HG03457 (cell line): ENCODE results near the gene MAGI2.

Experiments used
- ATAC-seq: cut with Tn5 transposase; IDR thresholded peaks from one replicate; pipeline ENCODE4 v1.9.1; 2021; ENCODE audit warnings: moderate number of reproducible peaks; ENCODE audit not compliant: unreplicated experiment

Gene MAGI2

DNA sequence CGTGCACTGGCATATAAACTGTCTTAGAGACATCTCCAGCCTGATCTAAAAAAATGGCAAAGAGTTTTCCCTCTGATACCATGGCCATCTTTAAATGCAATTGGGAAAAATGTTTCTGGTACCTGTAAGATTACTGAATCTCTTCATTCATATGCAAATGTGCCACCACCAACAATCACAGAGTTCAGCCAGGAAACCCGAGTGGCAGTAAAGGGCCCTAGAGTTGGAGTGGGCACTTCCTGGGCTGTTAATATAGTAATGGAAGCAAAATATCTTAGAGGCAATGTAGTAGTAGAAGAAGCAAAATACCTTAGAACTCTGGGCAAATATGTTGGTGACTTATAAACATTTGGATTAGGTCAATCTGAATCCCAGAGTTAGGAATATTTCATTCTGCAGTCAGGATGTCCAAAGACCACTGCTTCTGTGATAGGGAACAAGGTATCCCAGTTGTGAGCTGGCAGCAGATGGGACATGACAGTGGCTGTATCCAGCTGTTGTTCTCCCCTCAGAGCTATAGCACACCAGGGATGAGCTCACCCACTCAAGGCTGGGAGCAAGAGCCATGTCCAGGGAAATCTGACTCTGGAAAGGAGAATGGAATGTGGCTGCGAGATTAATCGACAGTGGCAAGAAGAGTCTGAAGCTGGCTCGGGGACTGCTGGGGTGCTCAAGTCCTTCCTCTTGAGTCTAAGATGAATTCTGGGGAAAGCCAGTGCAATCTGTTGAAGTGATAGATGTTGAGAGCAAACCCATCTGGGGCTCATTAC, 1322.8 kb downstream of the MAGI2 start:
- ATAC-seq, result no peak

DNA sequence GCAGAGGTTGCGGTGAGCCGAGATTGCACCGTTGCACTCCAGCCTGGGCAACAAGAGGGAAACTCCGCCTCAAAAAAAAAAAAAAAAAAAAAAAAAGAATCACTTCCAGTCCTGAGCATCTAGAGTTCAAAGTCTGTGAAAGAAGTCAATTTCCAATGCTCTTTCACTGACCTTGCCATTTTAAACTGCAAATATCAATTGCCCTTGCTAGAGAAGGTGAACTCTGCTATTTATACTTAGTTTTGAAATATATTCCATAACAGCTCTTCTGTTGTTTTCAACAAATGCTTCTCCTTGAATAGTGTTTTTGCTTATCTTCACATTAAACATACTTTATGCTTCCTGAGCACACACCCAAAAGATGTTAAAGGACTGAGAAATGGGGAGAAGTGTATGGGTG, 1323.6 kb downstream of the MAGI2 start:
- ATAC-seq, result no peak

DNA sequence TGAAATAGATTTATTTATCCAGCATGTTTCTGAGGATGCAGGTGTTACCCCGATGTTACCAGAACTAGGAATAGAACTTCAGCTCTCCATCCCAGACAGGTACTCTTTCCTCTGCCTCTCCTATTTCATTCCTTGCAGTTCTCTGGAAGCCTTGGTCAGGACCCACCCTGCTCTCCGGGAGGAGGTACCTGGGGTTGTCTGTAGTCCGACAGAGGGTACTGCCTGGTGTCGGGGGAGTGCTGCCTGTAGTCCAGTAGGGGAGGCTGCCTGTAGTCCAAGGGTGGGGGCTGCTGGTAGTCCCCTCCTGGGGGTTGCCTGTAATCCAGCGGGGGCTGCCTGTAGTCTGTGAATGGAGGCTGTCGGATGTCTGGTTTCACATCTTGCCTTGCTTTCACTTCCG, 1326.5 kb downstream of the MAGI2 start:
- ATAC-seq, result no peak

DNA sequence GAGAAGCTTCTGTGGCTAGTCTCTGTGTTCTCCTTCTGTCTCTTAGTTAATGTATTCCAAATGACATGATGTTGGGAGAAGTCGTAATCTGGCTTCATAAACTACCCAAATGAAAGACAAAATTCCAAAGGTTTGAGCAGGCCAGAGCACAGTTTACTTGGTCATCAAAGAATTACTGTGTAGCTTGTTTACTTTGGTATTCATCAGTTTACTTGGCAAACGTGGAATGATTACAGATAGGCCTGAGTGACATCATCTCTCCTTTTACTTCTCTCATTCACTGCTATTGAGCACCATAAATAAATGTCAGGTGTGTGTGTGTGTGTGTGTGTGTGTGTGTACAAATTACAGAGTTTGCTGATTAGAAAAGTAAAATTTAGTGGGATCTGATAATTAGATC, 1327.6 kb downstream of the MAGI2 start:
- no peak for ATAC-seq

DNA sequence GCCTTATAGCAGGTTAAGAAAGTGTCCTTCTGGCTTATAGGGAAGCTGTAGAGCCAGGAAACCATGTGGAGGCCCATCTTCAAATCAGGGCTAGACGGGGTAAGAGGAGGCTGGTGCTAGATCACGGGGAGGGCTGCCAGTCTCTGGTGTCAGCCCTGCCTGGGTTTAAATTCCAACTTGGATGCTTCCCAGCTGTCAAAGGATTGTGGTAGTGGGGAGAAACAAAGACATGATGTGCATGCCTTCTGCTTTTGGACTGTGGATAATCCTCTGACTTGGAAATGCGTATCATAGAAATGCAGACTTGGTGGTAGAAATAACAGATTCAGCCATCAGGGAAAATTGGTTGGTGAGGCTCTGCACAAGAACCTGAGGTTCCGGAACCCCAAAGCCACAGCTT, 1329.3 kb downstream of the MAGI2 start:
- ATAC-seq, result no peak

DNA sequence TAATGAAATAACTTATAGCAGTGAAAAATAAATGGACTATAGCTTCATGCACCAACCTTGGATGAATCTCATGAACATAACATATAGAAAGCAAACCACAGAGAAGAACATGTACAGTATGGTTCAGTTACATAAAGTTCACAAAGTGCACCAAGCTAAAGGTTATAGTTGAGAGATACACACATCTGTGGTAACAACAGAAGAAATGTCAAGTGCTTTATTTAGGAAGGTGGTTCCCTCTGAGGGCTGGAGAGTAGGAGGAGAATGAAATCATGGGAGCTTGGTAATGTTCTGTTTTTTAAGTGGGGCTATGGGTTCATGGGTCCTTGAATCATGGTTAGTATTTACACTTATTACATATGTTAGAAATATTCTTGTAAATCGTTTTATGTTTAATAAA, 1331.6 kb downstream of the MAGI2 start:
- ATAC-seq, result no peak

DNA sequence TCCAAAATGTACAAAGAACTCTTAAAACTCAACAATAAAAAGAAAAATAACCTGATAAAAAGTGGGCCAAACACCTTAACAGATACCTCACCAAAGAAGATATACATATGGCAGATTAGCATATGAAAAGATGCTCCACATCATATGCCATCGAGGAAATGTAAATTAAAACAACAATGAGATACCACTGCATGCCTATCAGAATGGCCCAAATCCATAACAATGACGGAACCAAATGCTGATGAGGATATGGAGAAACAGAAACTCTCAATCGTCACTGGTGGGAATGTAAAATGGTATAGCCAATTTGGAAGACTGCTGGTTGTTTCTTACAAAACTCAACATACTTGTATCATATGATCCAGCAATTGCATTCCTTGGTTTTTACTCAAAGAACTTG, 1335.0 kb downstream of the MAGI2 start:
- ATAC-seq, result no peak

DNA sequence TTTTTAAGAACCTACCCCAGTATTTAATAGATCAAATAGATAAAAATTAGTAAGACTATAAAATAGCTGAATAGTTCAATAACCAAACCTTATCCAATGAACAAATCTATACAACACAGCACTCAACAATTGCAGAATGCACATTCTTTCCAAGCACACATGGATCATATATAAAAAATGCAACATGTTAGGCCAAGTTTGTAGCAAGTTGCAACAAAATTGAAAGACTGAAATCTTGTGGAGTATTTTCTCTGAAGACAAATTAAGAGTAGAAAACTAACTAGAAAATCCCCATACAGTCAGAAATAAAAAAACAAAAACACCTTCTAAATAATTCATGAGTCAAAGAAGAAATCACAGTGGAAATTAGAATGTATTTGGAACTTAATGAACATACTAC, 1337.6 kb downstream of the MAGI2 start:
- ATAC-seq, result no peak

DNA sequence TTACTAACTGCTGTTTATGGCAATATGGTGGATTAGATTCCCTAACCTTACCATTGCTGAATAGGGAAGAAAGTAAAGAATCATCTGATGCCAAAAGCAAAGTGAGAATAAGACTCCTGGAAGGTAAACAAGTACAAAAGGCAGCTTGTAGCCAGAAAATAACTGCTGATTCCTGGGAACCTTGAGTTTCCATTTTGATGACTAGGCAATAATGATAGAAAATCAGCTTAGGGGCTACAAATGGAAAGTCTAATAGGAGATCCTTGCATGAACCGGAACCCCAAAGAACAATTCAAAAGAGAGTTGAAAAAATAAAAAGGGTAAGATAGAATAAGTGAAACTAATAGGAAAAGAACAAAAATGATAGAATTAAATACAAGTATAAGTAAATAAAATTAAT, 1338.5 kb downstream of the MAGI2 start:
- no peak for ATAC-seq

DNA sequence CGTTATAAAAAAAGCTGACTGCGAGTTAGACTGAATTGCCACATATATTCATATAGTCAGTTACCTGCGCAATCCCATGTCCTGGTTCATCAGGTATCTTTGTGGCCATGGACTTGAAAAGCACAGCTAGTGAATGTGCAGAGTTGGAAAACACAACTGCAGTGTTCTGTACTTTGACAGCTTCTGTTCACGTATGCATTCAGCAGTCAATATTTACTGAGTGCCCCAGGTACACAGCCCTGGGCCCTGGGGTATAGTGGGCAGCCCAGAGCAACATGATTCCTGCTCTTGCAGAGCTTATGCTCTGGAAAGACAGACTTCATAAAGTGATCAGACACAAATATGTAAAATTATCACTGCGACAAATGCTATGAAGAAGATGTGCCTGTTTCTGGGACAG, 1341.0 kb downstream of the MAGI2 start:
- no peak for ATAC-seq

DNA sequence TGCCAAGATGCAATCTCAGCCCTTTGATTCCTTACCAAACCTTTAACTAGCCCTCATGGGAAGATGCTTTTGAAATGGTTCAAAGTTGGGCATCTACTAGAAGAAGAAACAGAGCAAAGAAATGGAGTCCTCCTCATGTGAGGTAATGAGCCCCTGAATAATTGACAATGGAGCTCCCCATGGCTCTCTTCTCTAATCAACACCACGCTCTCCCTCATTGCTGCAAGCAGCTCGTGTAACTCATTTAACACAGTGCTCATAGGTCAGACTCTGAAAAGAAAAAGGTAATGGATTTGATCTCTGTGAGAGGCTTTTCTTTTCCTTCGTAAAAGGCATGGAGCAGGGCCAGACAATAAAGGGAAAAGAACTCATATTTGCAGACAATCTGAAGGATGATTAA, 1342.1 kb downstream of the MAGI2 start:
- ATAC-seq, result no peak

DNA sequence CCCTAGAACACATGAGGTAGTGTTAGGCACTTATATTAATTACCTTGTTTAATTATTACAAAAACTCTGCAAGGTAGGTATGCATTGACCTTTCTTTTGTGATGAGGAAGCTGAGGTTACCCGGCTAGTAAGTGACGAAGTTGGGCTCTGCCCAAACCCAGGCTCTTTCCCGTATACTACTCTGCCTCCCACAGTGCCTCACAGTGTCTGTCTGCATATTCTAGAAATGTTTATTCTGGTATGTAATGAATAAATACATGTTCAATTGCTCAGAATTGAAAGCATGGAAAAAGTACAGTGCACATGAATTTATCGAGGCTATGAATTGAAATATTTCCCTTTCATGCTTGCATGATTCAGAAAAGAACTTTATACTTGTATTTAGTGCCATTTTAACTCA, 1350.0 kb downstream of the MAGI2 start:
- ATAC-seq, result no peak

DNA sequence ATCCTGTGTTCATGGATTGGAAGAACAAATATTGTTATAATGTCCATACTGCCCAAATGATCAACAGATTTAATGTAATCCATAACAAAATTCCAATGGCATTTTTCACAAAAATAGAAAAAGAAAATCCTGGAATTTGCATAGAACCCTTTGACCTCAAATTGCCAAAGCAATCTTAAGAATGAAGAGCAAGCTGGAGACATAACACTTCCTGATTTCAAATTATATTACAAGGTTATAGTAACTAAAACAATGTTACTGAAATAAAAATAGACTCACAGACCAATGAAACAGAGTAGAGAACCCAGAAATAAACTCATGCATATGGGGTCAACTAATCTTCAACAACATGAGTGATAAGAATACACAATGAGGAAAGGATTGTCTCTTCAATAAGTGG, 1352.4 kb downstream of the MAGI2 start:
- no peak for ATAC-seq

DNA sequence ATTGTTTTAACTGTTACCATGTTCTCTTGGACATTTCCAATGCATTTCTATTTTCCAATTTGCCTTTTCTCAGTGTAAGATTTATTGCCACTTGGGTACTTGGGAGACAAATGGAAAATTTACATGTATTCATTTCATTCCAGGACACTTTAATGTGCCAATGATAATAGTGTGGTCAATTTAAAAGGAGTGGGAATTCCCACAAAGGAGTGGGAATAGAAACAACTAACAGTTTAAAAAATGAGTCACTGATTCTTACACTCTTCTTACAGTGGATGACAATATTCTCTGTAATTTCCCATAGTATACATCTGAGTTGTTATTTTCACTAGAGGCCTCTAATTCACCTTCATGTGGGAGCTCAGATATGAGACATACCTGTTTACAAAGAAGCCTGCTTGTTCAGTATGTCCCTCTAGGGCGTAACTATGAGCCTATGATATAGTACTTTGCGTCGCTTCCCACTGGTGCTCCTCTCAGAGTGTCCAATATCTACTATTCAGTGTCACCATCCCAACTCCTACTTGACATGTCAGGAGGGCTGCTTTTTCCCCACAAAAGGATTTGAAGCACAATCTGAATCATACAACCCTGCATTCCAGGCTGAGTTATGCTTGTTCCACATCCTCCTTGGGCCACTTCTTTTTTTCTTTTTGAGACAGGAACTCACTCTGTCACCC, 1353.6 kb downstream of the MAGI2 start:
- no peak for ATAC-seq

DNA sequence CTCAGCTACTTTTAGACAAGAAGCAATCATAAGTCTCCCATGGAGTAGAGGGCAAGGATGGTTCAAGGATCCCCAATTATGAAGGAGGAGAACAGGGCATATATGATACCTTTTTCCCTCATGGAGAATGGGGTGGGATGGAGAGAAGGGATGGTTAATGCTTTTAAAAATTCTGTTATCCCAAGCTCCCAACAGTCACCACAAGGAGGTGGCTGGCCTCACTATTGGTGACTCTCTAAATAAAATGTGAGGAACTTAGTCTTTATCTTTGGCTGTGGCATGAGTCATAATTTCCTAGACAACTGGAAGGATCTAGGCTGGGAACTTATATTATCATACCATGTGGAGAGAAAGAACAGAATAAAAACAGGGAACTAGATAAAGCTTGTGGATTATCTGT, 1357.9 kb downstream of the MAGI2 start:
- no peak for ATAC-seq

DNA sequence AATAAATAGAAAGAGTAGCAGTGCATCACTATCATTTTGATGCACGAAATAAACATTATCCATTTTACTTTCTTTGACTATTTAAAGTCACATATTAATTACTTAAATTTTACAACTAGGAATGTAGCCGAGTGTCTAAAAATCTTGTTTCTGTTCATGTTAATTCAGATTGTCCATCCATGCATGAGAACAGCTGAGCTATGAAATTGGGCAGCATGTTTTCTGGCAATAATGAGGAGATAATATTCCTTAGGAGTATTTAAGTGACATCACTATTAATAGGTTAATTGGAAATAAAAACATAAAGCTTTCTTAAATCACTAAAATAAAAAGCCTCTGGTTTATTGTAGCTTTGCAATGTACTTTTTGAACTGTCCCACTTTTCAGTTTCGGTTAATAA, 1361.1 kb downstream of the MAGI2 start:
- ATAC-seq, result no peak

DNA sequence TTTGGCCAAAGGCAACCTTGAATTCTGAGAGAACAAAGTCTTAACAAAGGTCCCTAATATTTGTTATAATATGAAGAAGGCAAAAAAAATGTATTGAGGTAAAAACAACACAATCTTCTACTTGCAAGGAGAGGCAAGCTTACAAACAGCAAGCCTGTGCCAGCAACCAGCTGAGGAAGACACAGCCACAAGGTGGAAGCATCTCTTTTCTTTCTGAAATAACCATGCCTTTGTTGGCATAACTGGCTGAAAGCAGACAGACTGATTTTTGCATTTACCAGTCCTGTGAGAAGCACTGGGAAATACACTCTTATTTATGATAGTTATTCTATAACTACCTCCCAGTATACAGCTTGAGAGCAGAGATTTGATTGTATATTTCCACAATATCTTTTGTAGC, 1362.9 kb downstream of the MAGI2 start:
- no peak for ATAC-seq

DNA sequence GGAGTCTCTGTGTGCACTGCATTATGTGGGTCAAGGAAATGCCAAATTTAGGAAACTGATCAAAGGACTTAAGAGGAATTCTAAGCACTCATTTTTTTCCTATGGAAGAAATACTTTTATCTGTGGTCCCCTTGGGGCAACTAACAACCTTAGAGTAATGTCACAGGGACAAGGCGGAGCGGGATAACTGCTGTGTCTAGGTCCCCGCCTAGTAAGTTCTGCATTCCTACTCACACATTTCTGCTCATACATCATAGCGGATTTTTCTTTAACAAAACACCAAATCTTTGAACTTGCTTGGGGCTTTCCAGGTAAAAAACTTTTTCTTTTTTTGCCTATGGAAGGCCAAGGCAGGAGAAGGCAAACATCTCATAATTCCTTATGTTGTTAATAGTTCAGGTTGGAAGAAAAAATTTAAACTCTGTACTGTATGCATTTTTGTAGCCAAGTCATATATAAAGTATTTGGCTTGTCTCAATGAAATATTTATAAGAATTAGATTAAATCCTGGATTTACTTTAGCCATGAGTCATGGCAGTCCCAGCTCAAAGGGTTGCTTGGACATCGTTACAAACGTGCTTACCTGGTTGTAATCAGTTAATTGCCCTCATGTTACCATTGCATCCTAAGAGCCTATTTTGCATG, 1369.9 kb downstream of the MAGI2 start:
- ATAC-seq, result no peak

DNA sequence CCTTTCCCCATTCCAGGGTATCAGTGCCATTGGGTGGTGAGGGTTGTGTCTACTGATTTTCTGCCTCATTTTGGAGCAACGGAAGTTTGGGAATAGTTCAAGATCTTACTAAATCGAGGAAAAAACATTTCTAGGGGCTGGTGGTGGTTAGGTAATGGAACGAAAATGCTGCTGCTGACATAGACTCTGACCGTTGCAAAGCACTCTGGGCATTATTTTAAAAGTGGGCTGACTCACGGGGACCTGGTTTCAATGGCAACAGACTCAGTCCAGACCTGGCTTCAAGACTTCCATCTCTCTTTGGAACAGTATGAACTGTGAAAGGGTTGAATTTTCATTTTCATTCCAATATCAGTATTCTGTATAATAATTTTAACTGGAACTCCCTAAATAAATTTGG, 1370.9 kb downstream of the MAGI2 start:
- no peak for ATAC-seq

DNA sequence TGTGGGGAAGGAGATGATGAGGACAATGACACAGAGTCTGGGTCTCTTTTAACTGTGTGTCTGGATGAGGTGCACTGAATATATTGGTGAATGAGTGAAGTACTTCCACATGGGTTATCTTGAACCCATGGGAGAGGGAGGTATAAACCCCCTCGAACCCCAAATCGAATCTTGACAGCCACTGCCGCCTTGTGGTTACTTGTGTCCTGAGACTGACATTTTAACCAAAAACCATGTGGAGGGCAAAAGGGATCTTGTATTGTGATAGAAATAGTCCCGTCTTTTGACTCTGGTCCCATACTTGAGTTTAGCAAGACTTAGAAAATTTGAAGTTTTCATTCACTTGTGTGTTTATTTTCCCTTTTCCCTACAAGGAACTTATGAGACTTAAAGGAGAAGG, 1371.6 kb downstream of the MAGI2 start:
- no peak for ATAC-seq

DNA sequence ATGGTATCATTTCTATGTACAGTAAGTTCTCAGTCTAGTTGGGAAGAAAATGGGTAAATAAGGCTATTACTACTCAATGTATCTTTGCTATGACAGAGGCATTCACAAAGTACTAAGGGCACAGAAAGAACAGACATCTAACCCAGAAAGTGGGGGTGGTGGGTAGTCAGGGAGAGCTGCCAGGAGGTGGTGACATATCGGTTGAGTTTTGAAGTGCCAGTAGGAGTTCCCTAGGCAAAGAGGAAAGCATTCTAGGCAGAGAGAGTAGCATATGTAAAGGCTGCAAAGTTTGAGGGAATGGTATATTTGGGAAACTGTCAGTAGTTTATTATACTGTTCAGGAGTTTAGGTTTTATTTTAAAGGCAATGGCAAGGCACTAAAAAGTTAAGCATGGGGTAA, 1372.1 kb downstream of the MAGI2 start:
- ATAC-seq, result no peak

DNA sequence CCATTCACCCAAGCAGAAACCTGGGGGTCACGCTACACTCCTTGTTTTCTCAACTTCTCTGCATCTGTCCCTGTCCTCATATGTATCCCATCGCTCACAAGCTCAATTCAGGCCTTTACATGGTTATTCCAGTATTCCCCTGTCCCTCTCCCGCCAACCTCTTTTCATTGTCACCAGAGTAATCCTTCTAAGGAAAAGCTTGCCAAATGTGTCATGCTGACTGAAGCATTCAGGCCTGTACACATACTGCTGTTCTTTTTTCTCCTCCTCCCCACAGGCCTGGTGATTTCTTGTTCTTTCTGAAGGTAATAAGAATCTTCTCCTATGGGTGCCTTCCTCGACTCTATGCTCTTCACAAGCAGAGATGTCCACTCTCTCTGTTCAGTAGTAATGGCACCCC, 1372.7 kb downstream of the MAGI2 start:
- ATAC-seq, result no peak
